CD4-positive, alpha-beta T cell treated with Interleukin-2 at 100 ng/mL for 4 hours (primary cell): ENCODE results near the gene PRH2.

Experiments
- DNase-seq: peaks from one replicate; pipeline ENCODE4 v3.0.0-alpha.2; 2020; ENCODE audit warnings: low spot score

PRH2 gene

GRCh38 chr12:10960211-10960610 is 31.2 kb downstream of the PRH2 start:
- DNase-seq: no peak

GRCh38 chr12:10965476-10965875 is 36.4 kb downstream of the PRH2 start:
- DNase-seq: no peak

- DNase-seq: no peak
These were observed 37.3 kb downstream of the PRH2 start for GRCh38 chr12:10966314-10966713.

GRCh38 chr12:10967409-10967808 is 38.4 kb downstream of the PRH2 start:
- no peak for DNase-seq

- DNase-seq: no peak
These were observed 39.9 kb downstream of the PRH2 start for GRCh38 chr12:10968765-10969456.

- no peak for DNase-seq
These were observed 45.9 kb downstream of the PRH2 start for GRCh38 chr12:10974965-10975364.

- peak; percentile 47 for DNase-seq
These were observed 53.2 kb downstream of the PRH2 start for GRCh38 chr12:10982244-10982643.
